Keratinocyte (primary cell): ENCODE data around the gene KLHL6.

ENCODE experiments used
- EZH2 ChIP-seq: IDR thresholded peaks from one replicate; pipeline ENCODE4 v1.6.1; 2012; ENCODE audit warnings: inconsistent platforms, mild to moderate bottlenecking, low read length, moderate library complexity
- TF ChIP-seq, protein P1 (sequence below), 3 experiments: IDR thresholded peaks in 1 of 3; conservative IDR thresholded peaks in 1 of 3; optimal IDR thresholded peaks in 1 of 3; 2 replicates in 2 of 3; 3 replicates in 1 of 3; pipeline versions ENCODE3 to v1.5.1; 2011; ENCODE audit warnings: low read length in 3 of 3, mild to moderate bottlenecking in 3 of 3, moderate library complexity in 2 of 3, control low read depth in 1 of 3, inconsistent platforms in 1 of 3; ENCODE audit not compliant: insufficient read depth in 2 of 3; ENCODE audit errors: extremely low read depth in 1 of 3

DNA sequence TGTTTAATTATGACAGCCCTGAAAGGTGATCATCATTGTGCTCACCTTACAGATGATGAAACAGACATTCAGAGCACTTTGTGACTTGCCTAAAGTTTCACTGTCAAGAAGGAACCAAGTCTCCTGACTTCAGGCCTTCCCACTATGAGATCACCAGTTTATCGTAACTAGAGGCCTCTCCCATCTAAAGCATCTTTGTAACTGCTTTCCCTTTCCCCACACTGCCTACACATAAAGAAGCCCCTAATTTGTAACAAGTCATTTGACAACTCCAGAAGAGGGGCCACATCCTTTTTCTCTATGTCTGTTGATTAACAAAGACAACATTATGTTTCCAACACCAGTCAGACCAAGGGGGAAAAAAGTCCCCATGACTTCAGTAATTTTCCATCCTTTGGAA lies 1.1 kb downstream of the KLHL6 start:
- no peak for TF ChIP-seq EZH2
- TF ChIP-seq, protein P1, sequence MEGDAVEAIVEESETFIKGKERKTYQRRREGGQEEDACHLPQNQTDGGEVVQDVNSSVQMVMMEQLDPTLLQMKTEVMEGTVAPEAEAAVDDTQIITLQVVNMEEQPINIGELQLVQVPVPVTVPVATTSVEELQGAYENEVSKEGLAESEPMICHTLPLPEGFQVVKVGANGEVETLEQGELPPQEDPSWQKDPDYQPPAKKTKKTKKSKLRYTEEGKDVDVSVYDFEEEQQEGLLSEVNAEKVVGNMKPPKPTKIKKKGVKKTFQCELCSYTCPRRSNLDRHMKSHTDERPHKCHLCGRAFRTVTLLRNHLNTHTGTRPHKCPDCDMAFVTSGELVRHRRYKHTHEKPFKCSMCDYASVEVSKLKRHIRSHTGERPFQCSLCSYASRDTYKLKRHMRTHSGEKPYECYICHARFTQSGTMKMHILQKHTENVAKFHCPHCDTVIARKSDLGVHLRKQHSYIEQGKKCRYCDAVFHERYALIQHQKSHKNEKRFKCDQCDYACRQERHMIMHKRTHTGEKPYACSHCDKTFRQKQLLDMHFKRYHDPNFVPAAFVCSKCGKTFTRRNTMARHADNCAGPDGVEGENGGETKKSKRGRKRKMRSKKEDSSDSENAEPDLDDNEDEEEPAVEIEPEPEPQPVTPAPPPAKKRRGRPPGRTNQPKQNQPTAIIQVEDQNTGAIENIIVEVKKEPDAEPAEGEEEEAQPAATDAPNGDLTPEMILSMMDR (optimal IDR thresholded peaks at IDR 0.05 in 1 of 3, IDR thresholded peaks at IDR 0.05 in 1 of 3, conservative IDR thresholded peaks at IDR 0.05 in 1 of 3; ENCODE audit: extremely low read depth in 1 of 3, insufficient read depth in 2 of 3, low read length in 3 of 3): no peak
